ENCODE measurements around the gene PPP2R5D.
"Not testable (repeated sequence)": the region's sequence is repeated elsewhere in the genome, so short reads cannot be mapped to it uniquely, and the experiment has no call there.

The PPP2R5D gene

GRCh38 chr6:43033496-43034189 lies 49.3 kb downstream of the PPP2R5D start:
- DNase-seq = no peak

GRCh38 chr6:43034190-43034525 lies 49.8 kb downstream of the PPP2R5D start:
- DNase-seq = no peak

GRCh38 chr6:43035495-43036194 lies 51.3 kb downstream of the PPP2R5D start:
- no peak for DNase-seq

- DNase-seq = no peak
Observed at GRCh38 chr6:43036712-43037111, 52.3 kb downstream of the PPP2R5D start.

GRCh38 chr6:43037197-43037596 lies 52.8 kb downstream of the PPP2R5D start:
- DNase-seq = no peak

GRCh38 chr6:43037706-43038105 lies 53.3 kb downstream of the PPP2R5D start:
- no peak for DNase-seq

- no peak for DNase-seq
Observed at GRCh38 chr6:43038727-43039126, 54.4 kb downstream of the PPP2R5D start.

GRCh38 chr6:43040542-43041257 lies 56.3 kb downstream of the PPP2R5D start:
- no peak for DNase-seq

GRCh38 chr6:43041475-43041874 lies 57.1 kb downstream of the PPP2R5D start:
- DNase-seq = not testable (repeated sequence)

- no peak for DNase-seq
Observed at GRCh38 chr6:43043310-43043709, 58.9 kb downstream of the PPP2R5D start.

GRCh38 chr6:43045371-43045930 lies 61.1 kb downstream of the PPP2R5D start:
- DNase-seq = no peak

- no peak for DNase-seq
Observed at GRCh38 chr6:43047998-43048397, 63.6 kb downstream of the PPP2R5D start.

GRCh38 chr6:43050981-43051380 lies 66.6 kb downstream of the PPP2R5D start:
- no peak for DNase-seq

GRCh38 chr6:43052225-43052841 lies 68.0 kb downstream of the PPP2R5D start:
- DNase-seq = no peak

- DNase-seq = no peak
Observed at GRCh38 chr6:43052842-43053544, 68.6 kb downstream of the PPP2R5D start.

- DNase-seq = peak; percentile 84
Observed at GRCh38 chr6:43053545-43054205, 69.3 kb downstream of the PPP2R5D start, which contains the start of gene CUL7. Gene CUL7, minus strand, starts transcription at chr6:43053851. Its CDS starts 1,063 bp downstream, at chr6:43052788.

GRCh38 chr6:43054206-43054943 lies 70.0 kb downstream of the PPP2R5D start:
- DNase-seq = no peak

- no peak for DNase-seq
Observed at GRCh38 chr6:43055966-43056365, 71.6 kb downstream of the PPP2R5D start.

- no peak for DNase-seq
Observed at GRCh38 chr6:43058531-43058930, 74.2 kb downstream of the PPP2R5D start.

GRCh38 chr6:43059168-43060033 lies 75.0 kb downstream of the PPP2R5D start, which contains the start of the genes KLC4 and MRPL2:
Gene KLC4, plus strand, starts transcription at chr6:43059631. Its CDS starts 1,705 bp downstream, at chr6:43061336.
Gene MRPL2, minus strand, starts transcription at chr6:43059434. Its CDS starts 53 bp downstream, at chr6:43059381.
- DNase-seq = peak; percentile 97

Measured in NK-92 treated with Interleukin-12 subunit alpha and Interleukin-12 subunit beta, amount 100 ng/mL, for 24 hours (cell line).